ENCODE data around the gene BCL2. TPM values are rescaled to one million over a fixed set of nuclear protein-coding genes. Genes with fewer than 3 reads are reported as not detected.

Gene BCL2
- total RNA-seq, 4 donors from 2014 or later, result 16.1 to 61.1 (median 36.9) TPM

DNA sequence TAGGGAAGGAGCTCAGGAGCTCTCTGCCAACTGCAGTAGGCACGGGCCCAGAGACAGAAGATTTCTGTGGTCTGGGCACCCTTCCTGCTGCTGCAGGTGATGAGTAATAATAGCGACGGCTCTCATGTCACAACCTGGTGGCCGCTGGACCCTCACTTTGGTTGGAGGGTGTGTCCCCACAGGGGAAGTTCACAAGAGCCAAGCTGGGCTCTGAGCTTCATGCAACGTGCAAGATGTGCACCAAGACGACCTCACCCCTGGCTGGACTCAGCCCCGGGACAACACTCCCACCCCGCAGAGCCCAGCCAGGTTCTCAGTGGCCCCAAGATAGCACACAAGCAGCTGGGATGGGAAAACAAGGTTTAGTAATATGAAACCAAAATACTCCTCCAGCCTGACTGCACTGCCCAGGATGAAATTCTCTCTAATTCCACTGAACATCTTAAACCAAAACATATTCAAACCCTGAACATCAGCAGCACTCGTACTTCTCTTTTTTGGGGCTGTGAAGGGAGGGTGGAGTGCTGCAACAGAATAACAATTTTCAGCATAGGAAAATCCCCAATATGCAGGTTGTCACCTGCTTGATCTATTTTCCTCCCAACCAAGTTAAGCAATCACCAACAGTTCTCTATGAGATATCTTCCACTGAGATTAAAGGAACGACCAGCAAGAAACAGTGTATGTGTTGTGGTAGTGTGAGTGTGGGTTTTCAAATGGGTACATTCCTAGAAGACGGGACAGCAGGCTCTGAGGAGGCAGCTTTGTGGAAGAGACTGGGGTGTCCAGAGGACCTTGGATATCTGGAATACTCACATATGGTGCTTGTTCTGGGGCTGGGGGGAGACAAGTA, 26.5 kb downstream of the BCL2 start:
- no peaks in the 10 kb centered on the region for H3K36me3 ChIP-seq
- peaks cover 0 to 5% of the 10 kb centered on the region in 2 donors for H3K4me1 ChIP-seq
- no peak overlapping the region for H3K4me3 ChIP-seq
- intact Hi-C loops (cut with DNase I; ENCODE audit: low total_unique reads), result no loop called here
- DNase-seq, result no peak
- H3K9me3 ChIP-seq, result no peaks in the 10 kb centered on the region
- TF ChIP-seq, protein P1, sequence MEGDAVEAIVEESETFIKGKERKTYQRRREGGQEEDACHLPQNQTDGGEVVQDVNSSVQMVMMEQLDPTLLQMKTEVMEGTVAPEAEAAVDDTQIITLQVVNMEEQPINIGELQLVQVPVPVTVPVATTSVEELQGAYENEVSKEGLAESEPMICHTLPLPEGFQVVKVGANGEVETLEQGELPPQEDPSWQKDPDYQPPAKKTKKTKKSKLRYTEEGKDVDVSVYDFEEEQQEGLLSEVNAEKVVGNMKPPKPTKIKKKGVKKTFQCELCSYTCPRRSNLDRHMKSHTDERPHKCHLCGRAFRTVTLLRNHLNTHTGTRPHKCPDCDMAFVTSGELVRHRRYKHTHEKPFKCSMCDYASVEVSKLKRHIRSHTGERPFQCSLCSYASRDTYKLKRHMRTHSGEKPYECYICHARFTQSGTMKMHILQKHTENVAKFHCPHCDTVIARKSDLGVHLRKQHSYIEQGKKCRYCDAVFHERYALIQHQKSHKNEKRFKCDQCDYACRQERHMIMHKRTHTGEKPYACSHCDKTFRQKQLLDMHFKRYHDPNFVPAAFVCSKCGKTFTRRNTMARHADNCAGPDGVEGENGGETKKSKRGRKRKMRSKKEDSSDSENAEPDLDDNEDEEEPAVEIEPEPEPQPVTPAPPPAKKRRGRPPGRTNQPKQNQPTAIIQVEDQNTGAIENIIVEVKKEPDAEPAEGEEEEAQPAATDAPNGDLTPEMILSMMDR (IDR thresholded peaks at IDR 0.05), result no peak
- TF ChIP-seq POLR2A (IDR thresholded peaks at IDR 0.05), result no peak
- no peaks in the 10 kb centered on the region for H3K27me3 ChIP-seq
- peak overlapping the region; percentile 62 to 77 for H3K27ac ChIP-seq

DNA sequence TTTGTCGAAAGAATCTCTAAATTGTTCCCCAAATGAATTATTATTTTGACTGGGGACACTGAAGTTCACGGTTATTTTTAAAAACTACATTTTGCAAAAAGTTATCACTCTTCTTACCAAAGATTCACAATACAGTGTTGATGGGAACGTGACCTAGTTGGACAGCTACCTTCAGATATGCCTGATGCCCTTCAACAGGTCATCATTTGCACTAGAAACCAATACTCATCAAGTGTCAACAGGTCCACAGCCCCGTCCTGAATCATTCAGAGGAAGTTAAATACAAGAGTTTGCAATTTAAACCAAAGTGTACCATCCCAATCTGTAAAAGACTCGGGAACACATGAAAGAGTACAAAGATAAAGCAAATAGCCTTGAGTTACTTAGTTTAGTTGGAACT, 28.3 kb downstream of the BCL2 start:
- H3K27ac ChIP-seq, result peak overlapping the region; percentile 59 to 86
- no peak for DNase-seq
- peaks cover 0 to 13% of the 10 kb centered on the region in 2 donors for H3K4me1 ChIP-seq
- TF ChIP-seq POLR2A (IDR thresholded peaks at IDR 0.05), result no peak
- TF ChIP-seq, protein P1 (IDR thresholded peaks at IDR 0.05), result no peak
- intact Hi-C loops (cut with DNase I; ENCODE audit: low total_unique reads), result no loop called here
- H3K9me3 ChIP-seq, result no peaks in the 10 kb centered on the region
- H3K27me3 ChIP-seq, result no peaks in the 10 kb centered on the region
- no peaks in the 10 kb centered on the region for H3K36me3 ChIP-seq
- no peak overlapping the region for H3K4me3 ChIP-seq

DNA sequence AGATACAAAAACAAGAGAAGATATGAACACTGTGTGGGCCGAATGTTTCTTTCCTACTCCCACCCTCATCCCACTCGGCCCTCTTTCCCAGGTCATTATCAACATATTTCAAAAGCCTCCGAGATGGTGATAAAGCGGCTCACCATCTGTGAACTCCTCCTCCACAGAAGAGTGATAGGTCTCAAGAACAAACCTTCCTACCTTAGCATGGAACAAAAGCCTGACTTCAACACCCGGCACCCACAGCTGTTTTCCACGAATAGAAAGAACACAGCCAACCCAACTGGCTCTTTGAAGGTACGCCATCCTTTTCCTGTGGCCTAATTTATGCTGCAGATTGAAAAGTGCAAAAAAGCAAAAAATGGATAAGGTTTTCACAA, 28.8 kb downstream of the BCL2 start:
- H3K36me3 ChIP-seq, result no peaks in the 10 kb centered on the region
- H3K4me3 ChIP-seq, result no peak overlapping the region
- H3K9me3 ChIP-seq, result no peaks in the 10 kb centered on the region
- no peak for TF ChIP-seq POLR2A (IDR thresholded peaks at IDR 0.05)
- TF ChIP-seq, protein P1 (IDR thresholded peaks at IDR 0.05), result no peak
- peak overlapping the region; percentile 59 to 86 for H3K27ac ChIP-seq
- H3K4me1 ChIP-seq, result peaks cover 0 to 13% of the 10 kb centered on the region in 2 donors
- no peaks in the 10 kb centered on the region for H3K27me3 ChIP-seq
- DNase-seq, result peak in 1 of 2 donors; percentile 37
- intact Hi-C loops (cut with DNase I; ENCODE audit: low total_unique reads), result no loop called here

DNA sequence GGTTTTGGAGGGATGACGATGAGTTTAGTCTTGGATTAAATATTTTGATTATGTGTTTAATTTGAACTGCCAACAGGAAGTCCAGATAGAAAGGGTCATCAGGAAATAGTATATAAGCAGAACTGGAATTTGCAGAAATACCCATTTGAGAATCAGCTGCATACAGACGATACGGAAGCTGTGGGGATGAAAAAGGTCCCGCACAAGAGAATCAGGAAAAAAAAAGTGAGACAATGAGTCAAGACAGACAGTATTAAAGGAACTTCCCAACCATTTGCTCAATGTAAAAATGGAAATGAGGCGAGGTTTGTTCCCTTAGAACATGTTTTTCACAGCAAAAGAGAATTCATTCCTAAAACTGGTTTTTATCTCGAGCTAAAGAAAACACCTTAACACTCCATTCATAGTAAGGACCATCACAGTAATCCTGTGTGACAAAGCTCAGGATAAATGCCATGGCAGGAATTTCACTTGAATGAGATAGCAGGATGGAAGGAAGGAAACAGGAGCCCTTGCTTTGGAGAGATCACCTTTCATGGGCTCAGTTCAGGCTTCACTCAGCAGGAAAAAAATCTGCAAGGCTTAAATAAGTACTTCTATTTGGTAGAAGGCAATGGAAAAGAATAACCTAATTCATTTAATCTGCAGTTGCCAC, 29.3 kb downstream of the BCL2 start:
- no peaks in the 10 kb centered on the region for H3K9me3 ChIP-seq
- TF ChIP-seq, protein P1 (IDR thresholded peaks at IDR 0.05), result no peak
- no peak for TF ChIP-seq POLR2A (IDR thresholded peaks at IDR 0.05)
- peak overlapping the region; percentile 59 to 86 for H3K27ac ChIP-seq
- no peak overlapping the region for H3K4me3 ChIP-seq
- no peaks in the 10 kb centered on the region for H3K27me3 ChIP-seq
- H3K4me1 ChIP-seq, result peaks cover 0 to 13% of the 10 kb centered on the region in 2 donors
- intact Hi-C loops (cut with DNase I; ENCODE audit: low total_unique reads), result no loop called here
- no peaks in the 10 kb centered on the region for H3K36me3 ChIP-seq
- no peak for DNase-seq

DNA sequence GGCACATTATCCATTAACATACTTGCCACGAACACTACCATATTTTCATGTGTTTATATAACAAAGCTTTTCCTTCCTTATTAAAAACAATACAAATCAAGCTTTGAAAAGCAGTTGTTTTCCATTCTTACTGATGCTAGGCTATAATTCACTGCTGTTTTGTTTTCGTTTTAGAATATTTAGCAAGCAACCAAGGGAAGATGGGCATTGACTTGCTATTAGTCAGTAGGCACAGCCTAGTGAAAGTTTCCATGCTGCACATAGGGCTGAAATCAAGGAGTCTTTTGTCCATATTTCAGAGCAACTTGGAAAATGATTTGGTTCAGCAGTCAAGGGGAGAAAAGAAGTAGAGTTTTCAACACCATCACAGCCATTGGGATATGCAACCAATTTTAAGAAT, 31.3 kb downstream of the BCL2 start:
- Histone ChIP-seq H3K4me1 (peaks cover 0 to 13% of the 10 kb centered on the region in 2 donors), H3K36me3 (no peaks in the 10 kb centered on the region), H3K4me3 (no peak overlapping the region), H3K27me3 (no peaks in the 10 kb centered on the region), H3K27ac (peak overlapping the region; percentile 67 to 86), H3K9me3 (no peaks in the 10 kb centered on the region)
- DNase-seq, result no peak
- intact Hi-C loops (cut with DNase I; ENCODE audit: low total_unique reads), result no loop called here
- TF ChIP-seq, protein P1 (IDR thresholded peaks at IDR 0.05), result no peak
- no peak for TF ChIP-seq POLR2A (IDR thresholded peaks at IDR 0.05)
